Ascending aorta (tissue), 2 donors: ENCODE data around the gene USP48. TPM values are rescaled to one million over a fixed set of nuclear protein-coding genes. Genes with fewer than 3 reads are reported as not detected.

Source experiments
- DNase-seq, 2 donors: peaks; one replicate each; pipeline ENCODE4 v3.0.0-alpha.2; 2019; ENCODE audit warnings: low spot score in 2 of 2
- H3K27ac ChIP-seq, 2 donors: fragments of 200-600 bp; sonication (generic); one replicate each; pipeline ENCODE4 v1.5.1; 2016 to 2017; ENCODE audit warnings: mild to moderate bottlenecking in 1 of 2
- H3K27me3 ChIP-seq: fragments of 200-600 bp; sonication (generic); one replicate; pipeline ENCODE4 v1.5.1; 2017
- H3K36me3 ChIP-seq, 2 donors: fragments of 200-600 bp; sonication (generic); one replicate each; pipeline ENCODE4 v1.5.1; 2016
- H3K4me1 ChIP-seq, 2 donors: fragments of 200-600 bp; sonication (generic); one replicate each; pipeline ENCODE4 v1.5.1; 2016 to 2017; ENCODE audit warnings: mild to moderate bottlenecking in 1 of 2
- H3K4me3 ChIP-seq, 2 donors: fragments of 200-600 bp; sonication (generic); one replicate each; pipeline ENCODE4 v1.5.1; 2016 to 2017; ENCODE audit warnings: mild to moderate bottlenecking in 1 of 2
- H3K9me3 ChIP-seq, 2 donors: fragments of 200-600 bp; sonication (generic); one replicate each; pipeline ENCODE4 v1.5.1; 2016
- intact Hi-C: fragments of 100-400 bp; cut with DNase I; formaldehyde crosslinking; loops from one replicate; pipeline ENCODE4 v1.15.1; 2023
- total RNA-seq: library from RNA; depleted of rRNA; stranded (reverse); fragments of >200 nt; gene quantifications from one replicate; pipeline ENCODE4 v1.1.0, GENCODE V29; 2016
- TF ChIP-seq, protein P1 (sequence below), 3 experiments: fragments of 200-600 bp in 2 of 3; fragments of 450-650 bp in 1 of 3; sonication (generic) in 2 of 3; IDR thresholded peaks; one replicate each; pipeline ENCODE4 v1.5.1; 2016 to 2019; ENCODE audit warnings: antibody characterized with exemption in 3 of 3, mild to moderate bottlenecking in 1 of 3, moderate library complexity in 1 of 3

The USP48 gene
- total RNA-seq, 1 donor from 2014 or later, result 41.3 TPM

- Histone ChIP-seq H3K4me1 (peaks cover 11 to 34% of the 10 kb centered on the region in 2 donors), H3K27me3 (peaks cover 13% of the 10 kb centered on the region), H3K36me3 (no peaks in the 10 kb centered on the region), H3K27ac (no peak overlapping the region), H3K4me3 (peak overlapping the region; percentile 55 to 58), H3K9me3 (no peaks in the 10 kb centered on the region)
- TF ChIP-seq, protein P1, sequence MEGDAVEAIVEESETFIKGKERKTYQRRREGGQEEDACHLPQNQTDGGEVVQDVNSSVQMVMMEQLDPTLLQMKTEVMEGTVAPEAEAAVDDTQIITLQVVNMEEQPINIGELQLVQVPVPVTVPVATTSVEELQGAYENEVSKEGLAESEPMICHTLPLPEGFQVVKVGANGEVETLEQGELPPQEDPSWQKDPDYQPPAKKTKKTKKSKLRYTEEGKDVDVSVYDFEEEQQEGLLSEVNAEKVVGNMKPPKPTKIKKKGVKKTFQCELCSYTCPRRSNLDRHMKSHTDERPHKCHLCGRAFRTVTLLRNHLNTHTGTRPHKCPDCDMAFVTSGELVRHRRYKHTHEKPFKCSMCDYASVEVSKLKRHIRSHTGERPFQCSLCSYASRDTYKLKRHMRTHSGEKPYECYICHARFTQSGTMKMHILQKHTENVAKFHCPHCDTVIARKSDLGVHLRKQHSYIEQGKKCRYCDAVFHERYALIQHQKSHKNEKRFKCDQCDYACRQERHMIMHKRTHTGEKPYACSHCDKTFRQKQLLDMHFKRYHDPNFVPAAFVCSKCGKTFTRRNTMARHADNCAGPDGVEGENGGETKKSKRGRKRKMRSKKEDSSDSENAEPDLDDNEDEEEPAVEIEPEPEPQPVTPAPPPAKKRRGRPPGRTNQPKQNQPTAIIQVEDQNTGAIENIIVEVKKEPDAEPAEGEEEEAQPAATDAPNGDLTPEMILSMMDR (IDR thresholded peaks at IDR 0.05), result no peak
- peak in 1 of 2 donors; percentile 41 for DNase-seq
- intact Hi-C loops, result no loop called here
Measured at GRCh38 chr1:21668232-21668950, 114.6 kb downstream of the USP48 start.

GRCh38 chr1:21667348-21668231 lies 115.4 kb downstream of the USP48 start:
- Histone ChIP-seq H3K4me3 (no peak overlapping the region), H3K36me3 (no peaks in the 10 kb centered on the region), H3K27ac (no peak overlapping the region), H3K4me1 (peaks cover 11 to 26% of the 10 kb centered on the region in 2 donors), H3K9me3 (no peaks in the 10 kb centered on the region), H3K27me3 (peaks cover 13% of the 10 kb centered on the region)
- intact Hi-C loops, result no loop called here
- TF ChIP-seq, protein P1 (IDR thresholded peaks at IDR 0.05), result no peak
- DNase-seq, result peak in 1 of 2 donors; percentile 41

DNA sequence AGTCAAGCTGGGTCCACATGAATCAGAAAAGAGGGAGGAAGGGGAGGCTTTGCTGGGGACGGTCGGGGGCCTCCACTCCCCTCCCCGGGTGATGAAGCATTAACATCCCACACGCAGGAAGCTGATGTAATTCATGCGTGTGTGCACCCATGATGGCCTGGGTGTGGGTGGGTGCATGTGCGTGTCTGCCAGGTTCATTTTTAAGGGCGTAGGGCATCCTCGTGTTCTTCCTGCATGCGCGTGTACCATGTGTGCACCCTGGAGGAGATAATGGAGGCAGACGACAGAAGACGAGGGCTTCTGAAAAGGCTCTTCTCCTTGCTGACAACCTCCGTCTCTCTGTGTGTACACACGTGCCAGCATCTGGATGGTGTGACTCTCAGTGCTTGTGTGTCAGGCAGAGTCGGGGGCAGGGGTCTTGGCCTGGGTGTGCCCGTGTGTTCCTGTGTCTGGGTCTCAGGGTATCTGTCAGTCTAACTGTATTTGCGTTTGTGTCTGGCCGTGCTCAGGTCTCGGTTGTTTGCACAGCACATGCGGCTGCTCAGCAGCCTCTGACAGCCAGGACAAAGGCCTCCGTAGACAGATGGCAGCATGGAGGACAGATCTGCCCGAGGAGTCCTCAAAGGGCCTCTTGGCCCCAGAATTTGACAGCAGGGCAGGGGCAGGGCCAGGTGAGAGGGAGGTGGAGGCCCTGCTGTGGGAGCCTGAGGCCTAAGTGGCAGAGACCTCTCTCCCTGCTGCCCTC lies 116.2 kb downstream of the USP48 start:
- peaks cover 11 to 17% of the 10 kb centered on the region in 2 donors for H3K4me1 ChIP-seq
- H3K4me3 ChIP-seq, result no peak overlapping the region
- peak in 1 of 2 donors; percentile 51 for DNase-seq
- H3K27me3 ChIP-seq, result peaks cover 13% of the 10 kb centered on the region
- no peak overlapping the region for H3K27ac ChIP-seq
- H3K9me3 ChIP-seq, result no peaks in the 10 kb centered on the region
- H3K36me3 ChIP-seq, result no peaks in the 10 kb centered on the region
- TF ChIP-seq, protein P1 (IDR thresholded peaks at IDR 0.05), result no peak
- intact Hi-C loops, result no loop called here

DNA sequence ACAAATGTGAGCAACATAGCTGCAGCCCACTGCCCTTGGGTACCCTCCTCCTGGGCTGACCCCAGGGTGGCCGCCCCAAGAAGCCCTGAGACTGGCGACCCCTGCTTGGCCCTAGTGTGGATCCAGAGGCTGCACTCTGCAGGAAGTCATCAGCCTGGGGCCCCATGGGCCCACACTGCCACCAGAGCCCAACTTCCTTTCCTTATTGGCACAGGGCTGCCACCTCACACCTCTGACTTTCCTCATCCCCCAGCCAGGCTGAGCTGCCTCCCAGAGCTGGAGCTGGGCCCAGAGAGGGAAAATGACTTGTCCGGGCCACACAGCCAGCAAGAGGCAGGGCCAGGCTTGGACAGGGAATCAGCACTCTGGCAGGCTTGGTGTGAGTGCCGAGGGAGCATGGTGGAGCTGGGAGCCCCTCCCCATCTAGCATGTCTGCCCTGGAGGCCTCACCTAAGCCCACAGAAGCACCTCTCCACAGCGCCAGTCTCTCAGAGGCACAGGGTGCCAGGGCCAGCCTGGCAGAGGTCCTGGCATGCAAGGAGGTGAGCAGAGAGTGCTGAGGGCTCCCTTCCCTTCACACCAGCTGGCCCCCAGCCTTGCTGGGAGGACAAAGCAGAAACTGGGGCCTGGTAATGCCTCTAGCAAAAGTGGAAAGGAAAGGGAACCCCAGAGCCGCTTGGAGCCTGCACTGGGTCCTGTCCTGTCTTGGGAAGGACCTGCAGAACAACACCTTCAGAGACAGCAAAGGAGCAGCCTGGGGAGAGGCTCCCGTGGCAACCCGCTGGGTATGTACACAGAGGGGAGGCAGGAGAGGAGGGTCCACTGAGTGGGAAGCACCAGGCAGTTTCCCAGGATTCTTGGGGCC lies 117.0 kb downstream of the USP48 start:
- Histone ChIP-seq H3K4me3 (no peak overlapping the region), H3K27ac (no peak overlapping the region), H3K27me3 (peaks cover 13% of the 10 kb centered on the region), H3K36me3 (no peaks in the 10 kb centered on the region), H3K9me3 (no peaks in the 10 kb centered on the region), H3K4me1 (peaks cover 11 to 15% of the 10 kb centered on the region in 2 donors)
- peak in 1 of 2 donors; percentile 45 for DNase-seq
- intact Hi-C loops, result no loop called here
- TF ChIP-seq, protein P1 (IDR thresholded peaks at IDR 0.05), result no peak
